PC-9 (cell line): ENCODE measurements around the gene HOXB5. TPM values are rescaled to one million over a fixed set of nuclear protein-coding genes. Genes with fewer than 3 reads are reported as not detected.

Source experiments
- BruUV-seq: library from RNA; stranded (reverse); fragments of 400-500 nt; replicated peaks from 2 replicates; lab custom pipeline; 2021; lab: Mats Ljungman, UMichigan
- CTCF ChIA-PET: fragments of 300-600 bp; sonication (Branson Sonifier 250); formaldehyde crosslinking; loops from one replicate; lab custom pipeline; 2022; ENCODE audit warnings: antibody characterized with exemption; lab: Charles Lee
- POLR2A ChIA-PET: fragments of 300-600 bp; sonication (Branson Sonifier 250); formaldehyde crosslinking; loops from one replicate; lab custom pipeline; 2022; ENCODE audit warnings: antibody characterized with exemption; ENCODE audit not compliant: unreplicated experiment; lab: Charles Lee
- DNase-seq, 2 experiments: peaks; one replicate each; pipeline versions ENCODE4 v3.0.0 to v3.0.0-alpha.2; 2015 to 2022; ENCODE audit warnings: mixed read lengths in 1 of 2
- H2AFZ ChIP-seq: fragments of 200-600 bp; sonication (generic); 2 replicates; pipeline ENCODE4 v1.8.1; 2017; ENCODE audit warnings: antibody characterized with exemption
- H3F3A ChIP-seq: fragments of 200-600 bp; sonication (generic); 2 replicates; pipeline ENCODE4 v1.8.1; 2017; ENCODE audit warnings: antibody characterized with exemption, mild to moderate bottlenecking, low read depth; ENCODE audit not compliant: insufficient read depth
- H3K27ac ChIP-seq: fragments of 200-600 bp; sonication (generic); 2 replicates; pipeline ENCODE4 v1.6.1; 2016; ENCODE audit warnings: mixed run types
- H3K27me3 ChIP-seq: fragments of 200-600 bp; sonication (generic); 2 replicates; pipeline ENCODE4 v1.6.1; 2016; ENCODE audit warnings: low read depth, mixed run types; ENCODE audit not compliant: insufficient read depth
- H3K36me3 ChIP-seq: fragments of 200-600 bp; sonication (generic); 2 replicates; pipeline ENCODE4 v1.6.1; 2016; ENCODE audit warnings: low read depth, mixed run types
- H3K4me1 ChIP-seq: fragments of 200-600 bp; sonication (generic); replicated peaks from 2 replicates; pipeline ENCODE4 v1.6.1; 2016; ENCODE audit warnings: mixed run types; ENCODE audit not compliant: insufficient read depth
- H3K4me2 ChIP-seq: fragments of 200-600 bp; sonication (generic); 2 replicates; pipeline ENCODE4 v1.6.1; 2017; ENCODE audit warnings: mixed run types
- H3K4me3 ChIP-seq: fragments of 200-600 bp; sonication (generic); 2 replicates; pipeline ENCODE4 v1.6.1; 2016; ENCODE audit warnings: mixed run types
- H3K79me2 ChIP-seq: fragments of 200-600 bp; sonication (generic); 2 replicates; pipeline ENCODE4 v1.6.1; 2017; ENCODE audit warnings: low read depth, mixed run types
- H3K9me2 ChIP-seq: fragments of 200-600 bp; sonication (generic); 2 replicates; pipeline ENCODE4 v1.8.1; 2017; ENCODE audit warnings: mild to moderate bottlenecking; ENCODE audit not compliant: insufficient read depth
- H3K9me3 ChIP-seq: fragments of 200-600 bp; sonication (generic); 2 replicates; pipeline ENCODE4 v1.8.1; 2016; ENCODE audit warnings: low read depth; ENCODE audit not compliant: insufficient read depth
- H4K20me1 ChIP-seq: fragments of 200-600 bp; sonication (generic); 2 replicates; pipeline ENCODE4 v1.8.1; 2017; ENCODE audit not compliant: insufficient read depth
- EZH2 ChIP-seq: fragments of 200-600 bp; sonication (generic); IDR thresholded peaks from 2 replicates; pipeline ENCODE4 v1.8.0; 2017; ENCODE audit warnings: antibody characterized with exemption, low read depth
- intact Hi-C: fragments of 100-400 bp; cut with micrococcal nuclease; formaldehyde crosslinking; loops from one replicate; pipeline ENCODE4 v1.10.0; 2022; ENCODE audit not compliant: unreplicated experiment
- total RNA-seq: library from RNA; stranded (reverse); gene quantifications from 2 replicates; pipeline ENCODE4 v1.2.3, GENCODE V29; 2021
- TF ChIP-seq, protein P1 (sequence below): fragments of 200-600 bp; sonication (generic); conservative IDR thresholded peaks from 2 replicates; pipeline ENCODE4 v1.6.1; 2017; ENCODE audit warnings: mixed run types, antibody characterized with exemption, mild to moderate bottlenecking, moderate library complexity

Gene HOXB5
- total RNA-seq, 1 experiment from 2014 or later, result 12.9 TPM

DNA sequence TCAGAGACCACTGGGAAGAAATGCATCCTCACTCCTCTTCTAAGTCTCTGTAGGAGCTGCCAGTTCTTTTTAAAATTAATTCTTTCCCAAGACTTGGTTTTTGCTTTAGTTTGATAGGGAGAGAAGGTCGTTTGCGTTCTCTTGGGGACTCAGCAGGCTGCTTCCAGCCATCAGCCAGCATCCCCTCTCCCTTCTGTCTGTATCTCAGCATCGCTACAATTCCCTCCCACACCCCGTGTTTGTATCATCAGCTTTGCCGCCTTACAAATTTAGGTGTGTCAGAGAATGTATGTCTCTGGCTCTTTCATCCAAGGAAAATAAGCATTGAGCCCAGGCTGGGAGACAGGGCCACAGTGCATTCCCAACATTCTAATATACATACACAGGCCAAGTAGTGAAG lies 5.8 kb upstream of the HOXB5 start:
- Histone ChIP-seq H3F3A (peaks cover 14% of the 10 kb centered on the region; the same call in 1 of the 2 replicates), H3K27me3 (no peaks in the 10 kb centered on the region), H4K20me1 (peaks cover 41% of the 10 kb centered on the region), H3K9me3 (no peaks in the 10 kb centered on the region), H3K36me3 (0 out of 2 replicates have a peak, but pooled peaks cover 7% of the 10 kb centered on the region), H3K79me2 (peaks cover 77% of the 10 kb centered on the region), H3K27ac (no peak overlapping the region), H3K4me3 (no peak overlapping the region), H2AFZ (no peak overlapping the region), H3K4me1 (peaks cover 10% of the 10 kb centered on the region), H3K4me2 (no peak overlapping the region), H3K9me2 (no peaks in the 10 kb centered on the region)
- ChIA-PET POLR2A (no interaction called here), CTCF (no interaction called here)
- TF ChIP-seq, protein P1, sequence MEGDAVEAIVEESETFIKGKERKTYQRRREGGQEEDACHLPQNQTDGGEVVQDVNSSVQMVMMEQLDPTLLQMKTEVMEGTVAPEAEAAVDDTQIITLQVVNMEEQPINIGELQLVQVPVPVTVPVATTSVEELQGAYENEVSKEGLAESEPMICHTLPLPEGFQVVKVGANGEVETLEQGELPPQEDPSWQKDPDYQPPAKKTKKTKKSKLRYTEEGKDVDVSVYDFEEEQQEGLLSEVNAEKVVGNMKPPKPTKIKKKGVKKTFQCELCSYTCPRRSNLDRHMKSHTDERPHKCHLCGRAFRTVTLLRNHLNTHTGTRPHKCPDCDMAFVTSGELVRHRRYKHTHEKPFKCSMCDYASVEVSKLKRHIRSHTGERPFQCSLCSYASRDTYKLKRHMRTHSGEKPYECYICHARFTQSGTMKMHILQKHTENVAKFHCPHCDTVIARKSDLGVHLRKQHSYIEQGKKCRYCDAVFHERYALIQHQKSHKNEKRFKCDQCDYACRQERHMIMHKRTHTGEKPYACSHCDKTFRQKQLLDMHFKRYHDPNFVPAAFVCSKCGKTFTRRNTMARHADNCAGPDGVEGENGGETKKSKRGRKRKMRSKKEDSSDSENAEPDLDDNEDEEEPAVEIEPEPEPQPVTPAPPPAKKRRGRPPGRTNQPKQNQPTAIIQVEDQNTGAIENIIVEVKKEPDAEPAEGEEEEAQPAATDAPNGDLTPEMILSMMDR, result no peak
- no peak for TF ChIP-seq EZH2
- BruUV-seq, result no TSS peak
- intact Hi-C loops, result no loop called here
- DNase-seq, result no peak

DNA sequence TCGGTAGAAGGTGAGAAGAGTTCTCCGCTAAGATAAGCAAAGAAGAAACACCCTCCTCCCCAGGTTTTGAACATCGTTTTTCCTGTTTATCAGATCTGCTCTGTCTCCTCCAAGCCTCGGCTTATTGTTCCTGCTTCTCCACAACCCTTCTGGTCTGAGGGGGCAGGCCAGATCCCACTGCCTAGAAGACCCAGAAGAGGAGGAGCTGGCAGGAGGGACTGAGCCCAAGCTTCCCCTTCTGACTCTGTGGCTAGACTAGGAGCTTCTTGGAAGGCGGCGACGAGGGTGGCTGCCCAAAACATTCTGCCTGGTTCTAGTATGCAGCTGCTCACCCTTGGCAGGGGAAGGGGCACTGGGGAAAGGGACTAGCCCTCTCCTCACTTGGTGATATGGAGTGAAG lies 5.2 kb upstream of the HOXB5 start:
- H3K4me1 ChIP-seq, result peaks cover 10% of the 10 kb centered on the region
- ChIA-PET POLR2A (no interaction called here), CTCF (no interaction called here)
- H3K4me2 ChIP-seq, result no peak overlapping the region
- H3K9me2 ChIP-seq, result no peaks in the 10 kb centered on the region
- H3K9me3 ChIP-seq, result no peaks in the 10 kb centered on the region
- TF ChIP-seq, protein P1, result no peak
- no peak for TF ChIP-seq EZH2
- no TSS peak for BruUV-seq
- H4K20me1 ChIP-seq, result peaks cover 41% of the 10 kb centered on the region
- 0 out of 2 replicates have a peak, but pooled peaks cover 7% of the 10 kb centered on the region for H3K36me3 ChIP-seq
- H3K79me2 ChIP-seq, result peaks cover 71% of the 10 kb centered on the region
- no peak overlapping the region for H2AFZ ChIP-seq
- no peak overlapping the region for H3K4me3 ChIP-seq
- no peak for DNase-seq
- no peak overlapping the region for H3K27ac ChIP-seq
- H3F3A ChIP-seq, result peaks cover 7% of the 10 kb centered on the region; the same call in 1 of the 2 replicates
- H3K27me3 ChIP-seq, result no peaks in the 10 kb centered on the region
- intact Hi-C loops, result no loop called here

GRCh38 chr17:48597778-48598631 lies 4.4 kb upstream of the HOXB5 start:
- Histone ChIP-seq H3K36me3 (peaks cover 7% of the 10 kb centered on the region; the same call in 1 of the 2 replicates), H3K79me2 (peaks cover 64% of the 10 kb centered on the region), H3K4me1 (peaks cover 10% of the 10 kb centered on the region), H4K20me1 (peaks cover 41% of the 10 kb centered on the region), H2AFZ (no peak overlapping the region), H3K9me3 (no peaks in the 10 kb centered on the region), H3K9me2 (no peaks in the 10 kb centered on the region), H3K27me3 (no peaks in the 10 kb centered on the region), H3K4me3 (no peak overlapping the region), H3F3A (0 out of 2 replicates have a peak, but pooled peaks cover under 1% of the 10 kb centered on the region), H3K27ac (no peak overlapping the region), H3K4me2 (no peak overlapping the region)
- TF ChIP-seq EZH2, result no peak
- TF ChIP-seq, protein P1, result no peak
- no TSS peak for BruUV-seq
- ChIA-PET POLR2A (no interaction called here), CTCF (no interaction called here)
- DNase-seq, result no peak
- intact Hi-C loops, result no loop called here
